Occipital lobe (tissue), 2 donors: Measurements from ENCODE around the gene LRRFIP2. TPM values are rescaled to one million over a fixed set of nuclear protein-coding genes. Genes with fewer than 3 reads are reported as not detected.
"Not testable (repeated sequence)": the region's sequence is repeated elsewhere in the genome, so short reads cannot be mapped to it uniquely, and the experiment has no call there.

ENCODE experiments used
- DNase-seq: peaks from one replicate; lab custom pipeline; 2025; lab: John Stamatoyannopoulos, UW
- total RNA-seq: library from RNA; depleted of rRNA; stranded (reverse); fragments of >200 nt; gene quantifications from one replicate; pipeline ENCODE4 v1.2.3, GENCODE V29; 2014

Gene LRRFIP2
- total RNA-seq, 1 donor from 2014 or later: 54.6 TPM

DNA sequence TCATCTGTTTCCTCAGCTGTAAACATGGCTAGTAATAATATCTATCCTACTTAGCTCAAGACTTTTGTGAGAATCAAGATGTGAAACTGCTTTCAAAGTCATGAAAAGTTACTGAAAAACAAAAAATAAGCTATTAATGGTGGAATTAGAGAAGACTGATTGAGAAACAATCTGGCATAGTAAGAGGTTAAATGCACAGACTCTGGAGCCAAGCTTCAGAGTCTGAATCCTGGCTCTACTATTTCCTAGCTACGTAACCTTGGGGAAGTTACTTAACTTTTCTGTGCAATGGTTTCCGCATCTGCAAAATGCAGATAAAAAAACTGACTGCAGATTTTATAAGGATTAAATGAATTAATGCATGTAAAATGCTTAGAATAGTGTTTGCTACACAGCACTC lies 28.8 kb downstream of the LRRFIP2 start:
- no peak for DNase-seq

DNA sequence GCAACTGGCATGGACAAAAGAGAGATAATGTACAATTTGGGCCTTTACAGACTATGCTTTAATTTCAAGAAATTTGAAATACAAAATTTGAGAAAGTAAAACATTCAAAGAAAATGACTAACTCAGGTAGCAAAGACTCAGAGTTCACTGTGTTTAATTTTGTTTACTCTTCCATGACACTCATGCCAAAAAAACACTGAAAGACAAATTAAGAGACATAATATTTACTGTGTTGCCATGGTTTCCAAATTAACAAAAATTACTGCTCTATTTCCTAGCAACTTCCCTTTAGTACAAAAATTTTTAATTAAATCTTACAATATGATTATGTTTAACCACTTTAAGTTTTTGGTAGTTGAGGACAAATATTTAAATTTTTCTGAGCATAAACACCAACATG lies 29.6 kb downstream of the LRRFIP2 start:
- DNase-seq: no peak

DNA sequence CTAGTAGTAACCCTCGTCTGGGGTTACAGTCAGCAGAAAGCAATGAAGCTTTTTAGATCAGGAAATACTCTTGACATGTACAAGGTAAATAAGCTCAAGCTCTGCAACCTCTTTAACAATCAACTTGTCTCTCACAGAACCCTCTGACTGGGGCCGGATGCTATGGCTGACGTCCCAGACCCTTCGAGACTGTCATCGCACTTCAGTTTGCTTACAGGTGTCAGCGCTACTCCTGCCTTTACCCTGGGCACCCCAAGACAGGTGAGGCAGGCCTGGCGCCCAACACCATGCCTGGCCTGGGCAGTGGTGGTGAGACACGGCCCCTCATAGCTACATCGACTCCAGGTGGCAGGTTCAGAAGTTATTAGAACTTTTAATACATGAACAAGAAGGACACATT lies 30.6 kb downstream of the LRRFIP2 start:
- no peak for DNase-seq

DNA sequence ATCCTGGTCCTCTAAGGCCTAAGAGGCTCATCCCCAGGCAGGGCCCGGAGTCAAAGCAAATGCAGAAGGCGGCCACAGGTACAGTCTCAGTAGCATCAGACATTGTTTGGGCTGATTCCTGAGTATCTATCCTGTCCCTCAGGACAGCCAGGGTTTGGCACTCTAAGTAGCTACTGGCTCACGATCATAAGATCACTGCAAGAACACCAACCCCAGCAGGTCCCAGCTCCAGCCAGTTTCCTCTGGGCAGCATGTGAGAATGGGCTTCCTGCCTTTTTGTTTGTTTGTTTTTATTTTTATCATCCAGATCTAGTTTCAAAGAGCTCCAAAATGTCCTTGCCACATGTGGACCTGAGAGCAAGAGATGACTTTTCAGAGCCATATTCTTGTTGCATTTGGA lies 32.7 kb downstream of the LRRFIP2 start:
- DNase-seq: no peak

DNA sequence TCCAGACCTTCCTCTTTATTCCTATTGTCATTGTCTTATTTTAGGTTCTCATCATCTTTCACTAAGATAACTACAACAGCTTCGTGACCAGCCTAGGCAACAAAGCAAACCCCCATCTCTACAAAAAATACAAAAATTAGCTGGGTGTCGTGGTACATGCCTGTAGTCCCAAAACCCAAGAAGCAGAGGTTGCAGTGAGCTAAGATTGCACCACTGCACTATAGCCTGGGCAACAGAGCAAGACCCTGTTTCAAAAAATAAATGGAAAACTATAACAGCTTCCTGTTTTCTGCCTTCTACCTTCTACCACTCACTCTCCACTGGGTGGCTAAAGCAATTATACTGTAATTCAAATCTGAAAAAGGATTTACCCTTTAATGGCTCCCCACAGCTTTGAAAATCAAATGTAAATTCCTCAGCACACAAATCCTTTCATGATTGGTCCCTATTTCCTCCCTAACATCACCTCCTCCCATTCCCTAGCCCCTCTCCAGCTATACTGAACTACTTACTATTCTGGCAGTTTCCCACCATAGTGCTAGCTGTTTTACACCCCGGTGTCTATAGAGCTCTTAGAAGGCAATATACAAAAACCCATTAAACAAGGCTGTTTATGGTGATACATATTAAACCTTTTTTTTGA lies 33.4 kb downstream of the LRRFIP2 start:
- no peak for DNase-seq

DNA sequence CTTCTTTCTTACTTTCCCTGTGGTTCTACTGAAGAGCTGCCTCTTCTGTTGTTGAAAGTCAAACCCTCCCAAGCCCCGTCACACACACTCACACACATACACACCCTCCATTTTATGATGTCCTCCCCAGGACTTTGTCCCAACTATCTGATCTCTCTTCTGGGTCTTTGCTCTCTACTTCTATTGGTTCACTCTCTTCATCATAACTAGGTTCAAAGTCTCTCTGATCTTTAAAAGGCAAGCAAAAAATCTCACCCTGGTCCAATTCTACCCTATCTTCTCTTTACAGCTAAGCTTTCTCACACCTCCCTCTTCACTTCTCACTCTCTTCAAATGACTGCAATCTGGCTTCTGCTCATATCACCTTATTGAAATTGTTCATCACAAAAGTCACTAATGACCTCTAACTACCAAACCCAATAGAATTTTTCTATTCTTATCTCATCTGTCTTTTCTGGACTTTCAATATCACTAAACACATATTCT lies 34.8 kb downstream of the LRRFIP2 start:
- no peak for DNase-seq

DNA sequence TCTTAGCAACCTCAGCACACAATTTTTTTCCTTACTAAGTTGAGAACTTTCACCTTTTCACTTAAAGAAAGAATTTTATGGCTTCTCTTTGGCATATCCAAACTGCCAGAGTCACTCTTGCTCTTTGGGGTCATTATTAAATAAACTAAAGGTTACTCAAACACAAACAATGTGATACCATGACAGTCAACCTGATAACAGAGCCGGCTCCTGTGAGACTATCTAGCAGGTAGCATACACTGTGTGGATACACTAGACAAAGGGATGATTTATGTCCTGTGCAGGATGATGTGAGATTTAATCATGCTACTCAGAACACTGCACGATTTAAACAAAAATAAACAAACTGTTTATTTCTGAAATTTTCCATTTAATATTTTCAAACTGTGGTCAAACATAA lies 35.6 kb downstream of the LRRFIP2 start:
- no peak for DNase-seq

DNA sequence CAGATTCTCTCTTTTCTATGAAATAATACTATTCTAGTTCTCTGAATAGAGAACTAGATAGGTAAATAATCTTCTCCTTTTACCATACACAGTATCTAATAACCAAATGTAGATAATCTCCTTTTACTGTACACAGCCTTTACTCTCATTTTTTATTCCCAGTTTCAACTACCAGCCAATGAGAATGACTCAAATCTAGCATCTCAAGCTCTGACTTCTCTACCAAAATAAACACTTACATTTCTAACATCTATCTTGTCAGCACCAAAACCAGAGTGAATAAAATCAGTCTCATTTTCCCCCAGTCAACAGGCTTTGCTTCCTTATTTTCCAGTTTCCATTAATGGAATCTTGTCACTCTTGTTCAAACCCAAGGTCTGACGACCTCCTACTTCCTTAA lies 36.9 kb downstream of the LRRFIP2 start:
- DNase-seq: no peak

DNA sequence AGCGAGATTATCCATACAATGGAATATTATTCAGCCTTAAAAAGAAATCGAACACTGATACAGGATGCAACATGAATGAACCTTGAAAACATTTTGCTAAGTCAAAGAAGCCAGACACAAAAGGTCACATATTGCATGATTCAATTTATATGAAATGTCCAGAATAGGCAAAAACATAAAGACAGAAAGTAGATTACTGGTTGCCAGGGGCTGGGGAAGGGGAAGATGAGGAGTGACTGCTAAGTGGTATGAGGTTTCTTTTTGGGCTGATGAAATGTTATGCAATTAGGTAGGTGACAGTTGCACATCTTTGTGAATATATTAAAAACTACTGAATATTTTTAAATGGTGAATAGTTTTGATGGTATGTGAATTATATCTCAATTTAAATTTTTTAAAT lies 38.3 kb downstream of the LRRFIP2 start:
- DNase-seq: no peak

DNA sequence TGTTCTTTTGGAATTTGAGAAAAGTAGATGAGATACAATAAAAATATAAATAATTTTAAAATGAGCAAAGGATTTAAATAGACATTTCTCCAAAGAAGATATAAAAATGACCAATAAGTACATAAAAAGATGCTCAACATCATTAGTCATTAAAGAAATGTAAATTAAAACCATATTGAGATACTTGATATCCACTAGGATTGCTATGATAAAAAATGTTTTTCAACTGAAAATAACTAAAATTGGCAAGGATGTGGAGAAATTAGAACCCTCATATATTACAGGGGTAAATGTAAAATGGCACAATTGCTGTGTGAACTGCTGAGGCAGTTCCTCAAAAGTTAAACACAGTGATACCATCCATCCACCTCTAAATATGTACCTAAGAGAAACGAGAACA lies 38.8 kb downstream of the LRRFIP2 start:
- no peak for DNase-seq

DNA sequence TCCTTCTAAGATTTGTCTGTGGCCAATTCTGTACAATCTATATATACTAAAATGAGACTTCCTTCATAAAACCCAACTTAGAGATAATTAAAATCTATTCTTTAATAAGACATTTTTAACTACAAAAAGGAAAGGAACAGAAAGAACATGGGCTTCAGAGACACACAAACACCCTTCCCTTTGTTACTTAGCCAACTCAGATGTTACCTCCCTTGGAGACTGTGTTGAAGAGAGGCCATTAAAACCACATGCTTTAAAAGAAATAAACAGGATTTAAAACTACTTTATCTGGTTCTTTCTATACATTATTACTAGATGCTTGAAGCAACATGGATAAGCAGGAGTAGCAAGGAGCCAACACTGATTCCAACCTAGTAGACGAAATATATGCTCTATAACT lies 42.0 kb downstream of the LRRFIP2 start:
- no peak for DNase-seq

DNA sequence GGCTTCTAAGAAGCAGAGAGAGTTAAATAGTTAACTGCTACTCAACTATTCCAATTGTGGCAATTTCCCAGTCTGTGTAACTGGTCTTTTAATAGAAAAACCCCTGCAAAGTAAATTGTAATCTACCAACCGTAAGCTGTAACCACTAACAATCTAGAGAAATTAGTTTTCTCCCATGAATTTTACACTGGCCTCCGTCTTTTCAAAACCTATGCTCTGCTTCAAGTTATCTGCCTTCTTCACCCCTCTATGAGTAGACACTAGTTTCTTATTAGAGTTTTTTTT lies 42.6 kb downstream of the LRRFIP2 start:
- no peak for DNase-seq

DNA sequence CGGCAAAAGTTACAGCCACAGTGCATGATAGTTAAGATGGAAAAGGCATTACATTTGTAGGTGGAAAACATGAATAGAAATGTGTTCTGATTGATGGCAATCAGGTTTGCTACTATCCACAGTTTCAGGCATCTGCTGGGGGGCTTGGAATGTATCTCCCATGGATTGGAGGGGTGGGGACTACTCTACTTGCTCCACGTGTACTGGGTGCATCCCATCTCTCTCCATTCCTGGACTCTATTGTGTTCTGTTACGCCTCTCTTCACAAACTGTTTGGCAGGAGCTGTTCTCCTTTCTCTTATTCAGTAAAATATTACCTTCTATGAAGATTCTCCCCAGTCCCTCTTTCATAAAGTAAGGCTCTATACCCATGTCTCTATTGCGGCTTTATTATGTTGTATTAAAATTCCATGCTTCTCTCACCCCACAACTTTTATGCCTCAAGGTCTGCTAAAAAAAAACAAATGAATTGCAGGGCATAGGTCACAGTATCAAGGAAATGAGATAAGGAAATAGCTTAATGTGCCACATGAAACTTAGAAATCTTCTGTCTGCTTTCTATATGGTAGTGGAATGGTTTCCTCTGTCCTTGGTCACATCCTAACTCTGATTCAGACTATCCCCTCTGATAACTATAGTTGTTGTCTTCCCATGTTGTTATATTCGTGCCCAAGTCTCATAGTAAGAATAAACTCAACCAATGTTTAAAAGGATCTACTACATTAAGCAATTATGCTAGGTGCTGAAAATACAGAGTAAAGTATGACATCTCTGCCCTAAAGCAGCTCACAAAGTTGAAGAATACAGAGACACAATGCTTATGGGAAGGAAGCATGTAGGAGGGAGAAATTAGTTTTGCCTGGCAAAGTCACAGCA lies 43.2 kb downstream of the LRRFIP2 start:
- DNase-seq: no peak

DNA sequence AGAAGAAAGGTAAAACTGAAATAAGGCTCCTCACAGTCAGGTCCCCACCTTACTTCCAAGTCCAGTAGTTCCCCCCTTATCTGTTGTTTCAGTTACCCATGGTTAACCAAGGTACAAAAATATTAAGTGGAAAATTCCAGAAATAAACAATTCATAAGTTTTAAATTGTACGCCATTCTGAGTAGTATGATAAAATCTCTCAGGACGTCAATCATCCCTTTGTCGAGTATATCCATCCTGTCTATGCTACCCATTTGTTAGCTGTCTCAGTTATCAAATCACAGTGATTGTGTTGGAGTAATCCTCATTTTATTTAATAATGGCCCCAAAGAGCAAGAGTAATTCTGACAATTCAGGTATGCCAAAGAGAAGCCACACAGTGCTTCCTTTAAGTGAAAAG lies 43.9 kb downstream of the LRRFIP2 start:
- no peak for DNase-seq

DNA sequence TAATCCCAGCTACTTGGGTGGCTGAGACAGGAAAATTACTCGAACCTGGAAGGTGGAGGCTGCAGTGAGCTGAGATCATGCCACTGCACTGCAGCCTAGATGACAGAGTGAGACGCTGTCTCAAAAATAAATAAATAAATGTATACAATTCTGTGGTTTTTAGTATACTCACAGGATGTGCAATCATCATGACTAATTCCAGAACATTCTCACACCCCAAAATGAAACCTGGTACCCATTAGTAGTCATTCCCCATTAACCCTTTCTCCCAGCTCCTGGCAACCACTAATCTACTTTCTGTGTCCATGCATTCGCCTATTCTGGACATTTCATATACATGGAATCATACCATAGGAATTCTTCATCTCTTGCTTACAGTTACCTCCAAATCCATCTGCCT lies 44.5 kb downstream of the LRRFIP2 start:
- no peak for DNase-seq

DNA sequence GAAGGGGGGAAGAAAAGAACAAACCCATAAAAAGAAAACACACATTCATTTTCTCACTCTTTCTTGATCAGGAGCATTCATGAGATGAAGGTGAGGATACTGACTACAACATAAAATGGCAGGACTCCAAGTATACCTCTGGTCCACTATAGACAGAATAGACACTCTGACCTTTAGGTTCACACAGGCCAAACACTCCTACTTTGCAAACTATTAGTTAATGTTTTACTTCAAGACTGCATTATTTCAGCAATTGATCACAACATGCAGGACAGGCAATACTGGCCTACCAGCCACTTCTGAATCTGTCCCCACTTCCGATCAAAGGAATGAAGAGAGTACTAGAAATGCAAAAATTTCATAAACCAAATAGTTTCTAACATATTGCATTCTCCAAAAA lies 47.0 kb downstream of the LRRFIP2 start:
- no peak for DNase-seq

DNA sequence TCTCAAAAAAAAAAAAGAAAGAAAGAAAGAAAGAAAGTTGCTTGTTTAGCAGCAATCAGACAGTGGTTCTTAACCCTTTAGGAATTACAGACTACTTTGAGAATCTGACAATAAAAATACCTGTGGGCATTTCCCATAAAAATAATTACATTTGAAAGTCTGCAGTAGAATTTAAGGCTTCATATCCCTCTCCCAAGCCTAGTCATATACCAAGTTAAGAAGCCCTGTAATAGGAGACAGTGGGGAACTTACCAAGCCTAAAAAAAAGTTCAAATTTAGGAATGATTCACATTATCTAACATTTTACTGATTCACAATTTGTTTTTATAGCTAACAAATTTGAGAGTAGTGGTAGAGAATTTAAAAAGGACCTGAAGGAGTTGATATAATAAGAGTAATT lies 47.5 kb downstream of the LRRFIP2 start:
- DNase-seq: no peak

DNA sequence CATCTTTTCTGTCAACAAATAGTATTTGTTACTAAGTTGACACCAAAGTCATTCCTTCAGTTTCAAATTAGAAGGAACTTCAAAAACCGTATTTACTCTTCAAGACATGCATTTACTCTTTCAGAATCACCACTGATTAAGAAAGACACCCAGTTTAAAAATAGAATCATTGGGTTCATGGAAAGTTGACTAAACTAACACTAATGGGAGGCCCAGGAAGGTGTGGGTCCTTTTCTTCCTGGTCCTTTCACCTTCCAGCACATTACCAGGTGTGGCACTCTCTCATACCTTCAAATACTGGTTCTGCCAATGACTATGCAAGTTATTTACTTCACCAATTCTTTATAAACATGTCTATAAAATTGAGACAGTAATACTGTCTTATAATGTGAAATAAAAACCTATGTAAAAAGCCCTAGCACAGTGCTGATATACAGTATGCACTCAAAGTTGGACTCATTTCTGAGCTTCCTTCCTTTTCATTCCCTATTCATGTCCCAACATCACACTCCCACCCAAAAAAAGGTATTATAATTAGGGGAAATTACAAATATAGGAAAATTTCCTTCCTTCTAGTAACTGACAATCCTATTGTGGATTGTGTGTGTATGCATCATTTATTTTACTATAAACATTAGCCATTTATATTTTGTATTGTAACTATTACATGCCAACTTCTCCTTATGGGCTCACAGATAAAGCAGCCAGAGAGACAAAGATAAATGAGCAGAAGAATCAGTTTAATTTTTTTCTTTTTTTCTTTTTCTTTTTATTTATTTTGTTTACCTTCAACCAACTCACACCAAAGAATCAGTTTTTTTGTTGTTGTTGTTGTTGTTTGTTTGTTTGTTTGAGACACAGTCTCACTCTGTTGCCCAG lies 48.9 kb downstream of the LRRFIP2 start:
- no peak for DNase-seq

DNA sequence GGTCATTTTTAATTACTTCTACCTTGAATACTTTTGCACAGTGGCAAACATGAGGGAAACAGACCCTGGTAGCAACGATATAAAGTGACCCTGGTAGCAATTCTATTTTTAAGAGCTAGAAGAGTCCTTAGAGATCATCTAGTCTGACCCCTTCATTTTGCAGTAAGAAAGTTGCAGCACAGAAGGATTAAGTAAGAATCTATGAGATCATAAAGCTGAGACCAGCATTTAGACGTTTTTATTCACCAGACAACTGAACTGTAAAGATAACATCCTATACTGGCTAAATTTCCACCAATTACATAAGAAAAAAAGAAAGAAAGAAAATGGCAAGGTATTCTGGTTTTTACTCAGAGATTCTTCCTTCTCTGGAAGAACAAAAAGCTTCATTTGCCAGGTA lies 49.9 kb downstream of the LRRFIP2 start:
- no peak for DNase-seq

DNA sequence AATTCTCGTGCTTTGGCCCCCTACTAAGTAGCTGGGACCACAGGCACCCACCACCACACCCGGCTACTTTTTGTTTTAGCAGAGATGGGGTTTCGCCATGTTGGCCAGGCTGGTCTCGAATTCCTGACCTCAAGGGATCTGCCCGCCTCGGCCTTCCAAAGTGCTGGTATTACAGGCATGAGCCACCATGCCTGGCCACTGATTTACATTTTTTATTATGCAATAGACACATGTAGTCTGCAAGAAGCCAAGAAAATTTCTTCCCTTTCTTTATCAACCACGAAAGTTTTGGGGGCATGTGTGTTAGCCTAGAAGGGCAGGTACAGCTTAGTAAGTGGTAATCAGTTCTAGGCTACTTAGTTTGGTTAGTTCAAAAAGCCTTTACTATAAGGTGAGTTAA lies 51.1 kb downstream of the LRRFIP2 start:
- no peak for DNase-seq

DNA sequence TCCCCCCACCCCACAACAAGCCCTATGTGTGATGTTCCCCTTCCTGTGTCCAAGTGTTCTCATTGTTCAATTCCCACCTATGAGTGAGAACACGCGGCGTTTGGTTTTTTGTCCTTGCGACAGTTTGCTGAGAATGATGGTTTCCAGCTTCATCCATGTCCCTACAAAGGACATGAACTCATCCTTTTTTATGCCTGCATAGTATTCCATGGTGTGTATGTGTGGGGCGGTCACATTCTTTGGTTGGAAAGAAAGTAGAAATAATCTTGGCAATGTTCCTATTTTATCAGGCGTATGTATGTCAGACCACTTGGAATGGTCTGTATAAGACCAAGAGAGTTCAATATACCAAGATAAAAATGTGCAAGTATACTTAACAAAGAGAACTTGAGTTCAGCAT lies 52.3 kb downstream of the LRRFIP2 start:
- DNase-seq: not testable (repeated sequence)

DNA sequence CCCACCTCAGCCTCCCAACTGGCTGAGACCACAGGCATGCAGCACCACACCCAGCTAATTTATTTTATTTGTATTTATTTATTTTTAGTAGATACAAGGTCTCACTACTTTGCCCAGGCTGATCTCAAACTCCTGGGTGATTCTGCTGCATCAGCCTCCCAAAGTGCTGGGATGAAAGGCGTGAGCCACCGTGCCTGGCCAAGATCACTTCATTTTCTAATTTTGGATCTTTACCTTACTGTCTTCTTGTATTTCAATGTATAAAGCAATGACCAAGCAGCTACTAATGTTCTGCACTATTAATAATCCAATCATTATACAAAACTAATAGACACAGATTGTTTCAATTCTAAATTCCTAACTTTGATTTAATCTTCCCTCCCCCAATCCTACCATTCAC lies 56.2 kb downstream of the LRRFIP2 start:
- no peak for DNase-seq
